Stimulated activated CD8-positive, alpha-beta memory T cell treated with anti-CD3 and anti-CD28 coated beads, Interleukin-12 subunit alpha, Interleukin-12 subunit beta, amount 100 ng/mL, for 24 hours (primary cell): ENCODE measurements around the gene DNAJC5.
"Not testable (repeated sequence)": the region's sequence is repeated elsewhere in the genome, so short reads cannot be mapped to it uniquely, and the experiment has no call there.

Experiments used
- DNase-seq: peaks from one replicate; pipeline ENCODE4 v3.0.0-alpha.2; 2020; ENCODE audit errors: extremely low read depth

Gene DNAJC5

GRCh38 chr20:63955281-63955826 is 60.4 kb downstream of the DNAJC5 start:
- DNase-seq = no peak

GRCh38 chr20:63955827-63956663 is 61.1 kb downstream of the DNAJC5 start, which contains the start of gene UCKL1:
TSS of gene UCKL1 (minus strand) at chr20:63956416. CDS start at chr20:63956372, 44 bp downstream.
- peak; percentile 70 for DNase-seq

GRCh38 chr20:63956664-63957003 is 61.7 kb downstream of the DNAJC5 start:
- DNase-seq = no peak

GRCh38 chr20:63957004-63957689 is 62.2 kb downstream of the DNAJC5 start:
- DNase-seq = no peak

- no peak for DNase-seq
Observed at GRCh38 chr20:63957690-63958441, 62.9 kb downstream of the DNAJC5 start.

GRCh38 chr20:63958471-63958870 is 63.5 kb downstream of the DNAJC5 start:
- DNase-seq = no peak

- DNase-seq = no peak
Observed at GRCh38 chr20:63958964-63959698, 64.2 kb downstream of the DNAJC5 start.

- DNase-seq = no peak
Observed at GRCh38 chr20:63959699-63960075, 64.8 kb downstream of the DNAJC5 start.

- DNase-seq = not testable (repeated sequence)
Observed at GRCh38 chr20:63960654-63961621, 66.0 kb downstream of the DNAJC5 start.

GRCh38 chr20:63961664-63962425 is 66.9 kb downstream of the DNAJC5 start:
- DNase-seq = no peak

GRCh38 chr20:63962426-63963347 is 67.8 kb downstream of the DNAJC5 start:
- DNase-seq = no peak

GRCh38 chr20:63963348-63963741 is 68.4 kb downstream of the DNAJC5 start:
- DNase-seq = no peak

GRCh38 chr20:63963784-63964301 is 68.9 kb downstream of the DNAJC5 start:
- DNase-seq = no peak

GRCh38 chr20:63964412-63964811 is 69.5 kb downstream of the DNAJC5 start:
- DNase-seq = no peak

GRCh38 chr20:63966172-63966943 is 71.4 kb downstream of the DNAJC5 start:
- no peak for DNase-seq

GRCh38 chr20:63966944-63967322 is 72.0 kb downstream of the DNAJC5 start:
- no peak for DNase-seq

GRCh38 chr20:63967330-63968135 is 72.6 kb downstream of the DNAJC5 start:
- DNase-seq = no peak
